Subcutaneous adipose tissue (tissue), 4 donors: ENCODE measurements around the gene EPAS1. TPM values are rescaled to one million over a fixed set of nuclear protein-coding genes. Genes with fewer than 3 reads are reported as not detected.

Experiments
- total RNA-seq, 4 donors: library from RNA; depleted of rRNA; stranded (reverse); fragments of >200 nt; gene quantifications; one replicate each; pipeline ENCODE4 v1.1.0, GENCODE V29; 2016
- TF ChIP-seq, protein P1 (sequence below): fragments of 450-650 bp; IDR thresholded peaks from one replicate; pipeline ENCODE4 v1.5.1; 2016; ENCODE audit warnings: low read depth, mild to moderate bottlenecking, control low read depth, antibody characterized with exemption, moderate library complexity

Gene EPAS1
- total RNA-seq, 4 donors from 2014 or later: 168 to 1,000 (median 337) TPM

- TF ChIP-seq, protein P1, sequence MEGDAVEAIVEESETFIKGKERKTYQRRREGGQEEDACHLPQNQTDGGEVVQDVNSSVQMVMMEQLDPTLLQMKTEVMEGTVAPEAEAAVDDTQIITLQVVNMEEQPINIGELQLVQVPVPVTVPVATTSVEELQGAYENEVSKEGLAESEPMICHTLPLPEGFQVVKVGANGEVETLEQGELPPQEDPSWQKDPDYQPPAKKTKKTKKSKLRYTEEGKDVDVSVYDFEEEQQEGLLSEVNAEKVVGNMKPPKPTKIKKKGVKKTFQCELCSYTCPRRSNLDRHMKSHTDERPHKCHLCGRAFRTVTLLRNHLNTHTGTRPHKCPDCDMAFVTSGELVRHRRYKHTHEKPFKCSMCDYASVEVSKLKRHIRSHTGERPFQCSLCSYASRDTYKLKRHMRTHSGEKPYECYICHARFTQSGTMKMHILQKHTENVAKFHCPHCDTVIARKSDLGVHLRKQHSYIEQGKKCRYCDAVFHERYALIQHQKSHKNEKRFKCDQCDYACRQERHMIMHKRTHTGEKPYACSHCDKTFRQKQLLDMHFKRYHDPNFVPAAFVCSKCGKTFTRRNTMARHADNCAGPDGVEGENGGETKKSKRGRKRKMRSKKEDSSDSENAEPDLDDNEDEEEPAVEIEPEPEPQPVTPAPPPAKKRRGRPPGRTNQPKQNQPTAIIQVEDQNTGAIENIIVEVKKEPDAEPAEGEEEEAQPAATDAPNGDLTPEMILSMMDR: no peak
Observed at GRCh38 chr2:46428911-46429436, 131.8 kb downstream of the EPAS1 start.

GRCh38 chr2:46430413-46430812 lies 133.2 kb downstream of the EPAS1 start:
- TF ChIP-seq, protein P1: no peak

GRCh38 chr2:46430992-46431391 lies 133.8 kb downstream of the EPAS1 start:
- TF ChIP-seq, protein P1: no peak

DNA sequence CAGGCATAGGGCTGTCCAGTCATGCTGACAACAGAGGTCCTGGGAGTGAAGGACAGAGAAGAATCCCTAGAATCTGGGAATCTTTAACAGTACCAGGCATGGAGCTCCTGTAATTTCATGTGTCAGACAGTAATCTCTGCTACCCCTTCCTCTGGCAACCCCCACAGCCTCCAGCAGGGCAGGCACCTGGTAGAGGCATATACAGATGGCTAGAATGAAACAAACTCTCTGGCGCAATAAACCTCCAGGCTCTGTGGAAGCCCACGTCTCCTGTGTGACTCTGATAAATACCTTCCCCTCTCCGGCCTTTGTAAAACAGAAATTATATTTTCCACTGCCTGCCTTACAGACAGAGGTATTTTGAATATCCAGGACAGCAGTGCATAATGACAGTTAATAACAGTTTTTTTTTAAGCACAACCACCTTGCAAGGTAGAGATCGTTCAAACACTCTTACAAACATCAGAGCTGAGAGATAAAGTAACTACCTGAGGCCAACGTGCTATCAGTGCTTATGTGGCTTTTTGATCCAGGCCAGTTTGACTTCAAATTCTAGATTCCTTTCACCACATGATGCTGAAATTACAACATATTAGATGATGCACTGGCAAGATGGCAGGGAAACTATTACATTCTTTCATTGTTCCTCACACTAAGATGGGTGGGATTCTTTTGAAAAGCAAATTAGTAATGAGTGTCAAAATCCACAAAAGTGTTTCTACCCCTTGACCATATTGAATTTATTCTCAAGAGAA lies 134.5 kb downstream of the EPAS1 start:
- TF ChIP-seq, protein P1: no peak

DNA sequence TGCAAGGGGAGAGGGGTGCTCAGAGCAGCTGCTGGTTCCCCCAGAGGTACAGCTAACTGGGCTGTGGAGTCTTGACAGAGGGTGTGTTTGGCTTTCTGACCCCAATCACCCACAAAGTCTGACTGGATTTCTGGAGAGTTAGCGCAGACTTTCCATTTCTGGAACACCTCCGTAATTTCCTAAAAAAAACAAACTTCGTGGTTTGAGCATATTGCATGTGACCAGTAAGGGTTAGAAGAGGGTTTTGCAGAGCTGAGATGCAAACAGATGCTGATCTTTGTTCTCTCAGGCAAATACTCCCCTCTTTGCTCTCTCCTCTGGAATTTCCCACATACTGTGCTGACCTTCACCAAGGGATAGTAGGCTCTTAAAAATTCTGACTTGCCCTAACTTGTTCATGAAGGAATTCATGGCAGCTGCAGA lies 137.7 kb downstream of the EPAS1 start:
- TF ChIP-seq, protein P1: no peak

DNA sequence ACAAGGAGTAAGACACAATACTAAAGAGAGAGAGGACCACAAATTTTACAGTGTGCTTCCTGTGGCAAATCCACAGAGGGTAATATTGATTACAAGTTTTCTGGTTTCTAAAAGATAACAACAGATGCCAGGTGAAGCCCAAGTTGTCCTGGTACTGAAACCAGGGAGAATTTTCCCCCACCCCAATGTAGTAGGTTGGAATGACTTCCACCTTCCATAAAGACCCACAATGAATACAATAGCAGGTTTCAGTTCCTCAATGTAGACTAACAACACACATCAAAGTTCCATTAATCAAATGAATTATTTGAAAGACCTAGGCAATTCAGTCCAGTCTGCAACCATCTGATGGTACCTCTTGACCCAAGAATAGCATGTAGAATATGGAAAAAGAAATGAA lies 138.1 kb downstream of the EPAS1 start:
- TF ChIP-seq, protein P1: no peak

GRCh38 chr2:46435796-46436360 lies 138.7 kb downstream of the EPAS1 start:
- TF ChIP-seq, protein P1: no peak
